Hepatocyte (in vitro differentiated cells): ENCODE data around the gene KLHL3. TPM values are rescaled to one million over a fixed set of nuclear protein-coding genes. Genes with fewer than 3 reads are reported as not detected.
A peak's percentile ranks its signal among the peaks of the same experiment; 100 is the strongest.

Experiments used
- DNase-seq: peaks from one replicate; pipeline ENCODE4 v3.0.0-alpha.2; 2016; ENCODE audit warnings: low spot score
- H2AFZ ChIP-seq: fragments of 200-600 bp; sonication (generic); 2 replicates; pipeline ENCODE4 v1.6.0; 2016; ENCODE audit warnings: antibody characterized with exemption, mild to moderate bottlenecking
- H3K27ac ChIP-seq: fragments of 200-600 bp; sonication (generic); 2 replicates; pipeline ENCODE4 v1.5.1; 2016; ENCODE audit warnings: mild to moderate bottlenecking
- H3K27me3 ChIP-seq: fragments of 200-600 bp; sonication (generic); 2 replicates; pipeline ENCODE4 v1.6.1; 2016
- H3K36me3 ChIP-seq: fragments of 200-600 bp; sonication (generic); replicated peaks from 2 replicates; pipeline ENCODE4 v1.5.1; 2016; ENCODE audit warnings: low read depth; ENCODE audit not compliant: insufficient read depth
- H3K4me1 ChIP-seq: fragments of 200-600 bp; sonication (generic); 2 replicates; pipeline ENCODE4 v1.5.1; 2016; ENCODE audit warnings: mild to moderate bottlenecking, moderate library complexity; ENCODE audit not compliant: insufficient read depth
- H3K4me2 ChIP-seq: fragments of 200-600 bp; sonication (generic); 2 replicates; pipeline ENCODE4 v1.6.0; 2016
- H3K4me3 ChIP-seq: fragments of 200-600 bp; sonication (generic); 2 replicates; pipeline ENCODE4 v1.5.1; 2016; ENCODE audit warnings: mild to moderate bottlenecking
- H3K79me2 ChIP-seq: fragments of 200-600 bp; sonication (generic); 2 replicates; pipeline ENCODE4 v1.6.0; 2017; ENCODE audit warnings: mild to moderate bottlenecking
- H3K9me2 ChIP-seq: fragments of 200-600 bp; sonication (generic); replicated peaks from 2 replicates; pipeline ENCODE4 v1.6.0; 2017; ENCODE audit warnings: mild to moderate bottlenecking; ENCODE audit not compliant: insufficient read depth
- H3K9me3 ChIP-seq: fragments of 200-600 bp; sonication (generic); 2 replicates; pipeline ENCODE4 v1.5.1; 2016; ENCODE audit warnings: low read depth, mild to moderate bottlenecking
- H4K20me1 ChIP-seq: fragments of 200-600 bp; sonication (generic); 2 replicates; pipeline ENCODE4 v1.6.0; 2016; ENCODE audit warnings: mild to moderate bottlenecking; ENCODE audit not compliant: insufficient read depth, poor library complexity, severe bottlenecking
- EZH2 ChIP-seq: fragments of 200-600 bp; sonication (generic); IDR thresholded peaks from 2 replicates; pipeline ENCODE4 v1.6.1; 2016; ENCODE audit warnings: antibody characterized with exemption, mild to moderate bottlenecking, borderline replicate concordance
- EZH2phosphoT487 ChIP-seq: fragments of 200-600 bp; sonication (generic); IDR thresholded peaks from one replicate; pipeline ENCODE4 v1.6.1; 2018; ENCODE audit warnings: antibody characterized with exemption, mild to moderate bottlenecking, low read depth, moderate library complexity; ENCODE audit not compliant: unreplicated experiment, severe bottlenecking
- WGBS: methylation state at CpG from one replicate; pipeline ENCODE4 v1.1.6; 2016; ENCODE audit warnings: low lambda C conversion rate; ENCODE audit errors: missing lambda C conversion rate; 5-methylcytosine and 5-hydroxymethylcytosine counted together
- polyA plus RNA-seq: library from polyadenylated mRNA; unstranded; fragments of >200 nt; fragmentation: Nextera tagmentation; extraction: Ambion mirVana; gene quantifications from 2 replicates; pipeline ENCODE4 v1.2.1, GENCODE V29; 2016
- total RNA-seq: library from RNA; depleted of rRNA; stranded (reverse); fragments of >200 nt; gene quantifications from 2 replicates; pipeline ENCODE4 v1.2.3, GENCODE V29; 2014
- TF ChIP-seq, protein P1 (sequence below): fragments of 200-600 bp; sonication (generic); IDR thresholded peaks from 2 replicates; pipeline ENCODE4 v1.5.1; 2016; ENCODE audit warnings: antibody characterized with exemption, mild to moderate bottlenecking; ENCODE audit not compliant: poor library complexity

Gene KLHL3
- total and polyA plus RNA-seq, 2 experiments from 2014 or later, result 1.4 to 5.3 TPM

DNA sequence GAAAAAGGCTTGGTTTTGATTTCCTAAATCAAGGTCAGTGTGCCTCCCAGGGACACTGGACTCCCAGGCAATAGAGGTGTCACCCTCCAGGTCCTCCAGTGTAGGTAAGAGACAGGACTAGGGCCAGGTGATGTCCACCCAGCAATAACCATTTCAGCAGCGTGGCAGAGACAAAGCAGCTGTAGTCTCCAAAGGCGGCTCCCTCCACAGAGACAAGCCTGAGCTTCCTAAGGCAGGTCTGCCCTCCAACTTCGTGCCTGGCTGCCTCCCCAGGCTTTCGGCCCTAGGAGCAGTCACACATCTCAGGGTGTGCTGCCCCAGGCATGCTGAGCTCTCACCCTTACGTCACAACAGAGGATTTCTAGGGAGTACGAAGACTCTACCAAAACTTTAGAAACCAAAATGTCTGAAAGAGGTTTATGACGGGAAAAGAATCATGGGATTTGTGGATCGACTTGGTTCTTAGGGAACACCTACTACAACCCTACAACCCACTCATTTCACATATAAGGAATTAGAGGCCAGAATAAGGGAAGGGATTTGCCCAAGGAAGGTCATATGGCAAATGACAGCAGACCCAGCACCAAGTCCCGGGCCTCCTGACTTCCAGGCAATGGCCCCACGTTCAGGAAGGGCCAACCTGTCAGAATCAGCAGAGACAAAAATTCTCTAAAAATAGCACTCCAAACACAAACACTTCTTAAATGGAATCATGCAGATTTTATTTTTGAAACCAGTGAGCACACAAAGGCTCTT is 105.5 kb downstream of the KLHL3 start:
- Histone ChIP-seq H3K36me3 (no peaks in the 10 kb centered on the region), H3K27me3 (no peaks in the 10 kb centered on the region), H3K9me3 (no peaks in the 10 kb centered on the region), H3K4me2 (no peak overlapping the region), H4K20me1 (no peaks in the 10 kb centered on the region), H3K4me1 (no peaks in the 10 kb centered on the region), H3K79me2 (no peaks in the 10 kb centered on the region), H3K27ac (no peak overlapping the region), H2AFZ (no peak overlapping the region), H3K4me3 (no peak overlapping the region), H3K9me2 (no peaks in the 10 kb centered on the region)
- TF ChIP-seq EZH2phosphoT487 (no peak), EZH2 (no peak)
- TF ChIP-seq, protein P1, sequence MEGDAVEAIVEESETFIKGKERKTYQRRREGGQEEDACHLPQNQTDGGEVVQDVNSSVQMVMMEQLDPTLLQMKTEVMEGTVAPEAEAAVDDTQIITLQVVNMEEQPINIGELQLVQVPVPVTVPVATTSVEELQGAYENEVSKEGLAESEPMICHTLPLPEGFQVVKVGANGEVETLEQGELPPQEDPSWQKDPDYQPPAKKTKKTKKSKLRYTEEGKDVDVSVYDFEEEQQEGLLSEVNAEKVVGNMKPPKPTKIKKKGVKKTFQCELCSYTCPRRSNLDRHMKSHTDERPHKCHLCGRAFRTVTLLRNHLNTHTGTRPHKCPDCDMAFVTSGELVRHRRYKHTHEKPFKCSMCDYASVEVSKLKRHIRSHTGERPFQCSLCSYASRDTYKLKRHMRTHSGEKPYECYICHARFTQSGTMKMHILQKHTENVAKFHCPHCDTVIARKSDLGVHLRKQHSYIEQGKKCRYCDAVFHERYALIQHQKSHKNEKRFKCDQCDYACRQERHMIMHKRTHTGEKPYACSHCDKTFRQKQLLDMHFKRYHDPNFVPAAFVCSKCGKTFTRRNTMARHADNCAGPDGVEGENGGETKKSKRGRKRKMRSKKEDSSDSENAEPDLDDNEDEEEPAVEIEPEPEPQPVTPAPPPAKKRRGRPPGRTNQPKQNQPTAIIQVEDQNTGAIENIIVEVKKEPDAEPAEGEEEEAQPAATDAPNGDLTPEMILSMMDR, result no peak
- DNase-seq, result no peak
- WGBS, result 84% methylated on average over 10 of the region's 10 CpGs

DNA sequence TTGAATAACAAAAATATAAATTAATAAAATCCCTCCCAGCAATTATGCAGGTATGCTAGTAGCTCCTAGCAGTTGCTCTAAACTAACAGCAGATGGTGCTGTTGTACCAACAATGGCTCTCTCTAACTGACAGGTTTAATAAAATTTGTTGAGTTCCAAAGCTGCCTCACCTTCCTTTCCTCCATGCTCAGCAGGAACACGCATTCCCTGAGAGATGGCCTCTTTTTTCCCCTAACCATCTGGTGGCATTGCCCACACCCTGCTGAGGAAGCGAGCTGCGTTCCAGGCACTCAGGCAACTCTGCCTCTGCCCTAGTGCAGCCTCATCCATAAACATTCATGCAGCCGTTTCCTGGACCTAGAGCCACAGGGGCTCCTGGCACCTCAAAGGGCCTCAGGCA is 106.2 kb downstream of the KLHL3 start:
- TF ChIP-seq, protein P1, result peak; percentile 98
- TF ChIP-seq EZH2, result no peak
- no peaks in the 10 kb centered on the region for H3K36me3 ChIP-seq
- H3K9me3 ChIP-seq, result no peaks in the 10 kb centered on the region
- H3K4me3 ChIP-seq, result no peak overlapping the region
- no peaks in the 10 kb centered on the region for H3K4me1 ChIP-seq
- no peaks in the 10 kb centered on the region for H3K9me2 ChIP-seq
- WGBS, result 20% methylated on average over 4 of the region's 4 CpGs
- H2AFZ ChIP-seq, result no peak overlapping the region
- peak overlapping the region; percentile 56 for H3K4me2 ChIP-seq
- no peaks in the 10 kb centered on the region for H4K20me1 ChIP-seq
- H3K27me3 ChIP-seq, result no peaks in the 10 kb centered on the region
- no peak overlapping the region for H3K27ac ChIP-seq
- H3K79me2 ChIP-seq, result no peaks in the 10 kb centered on the region
- peak; percentile 76 for DNase-seq

DNA sequence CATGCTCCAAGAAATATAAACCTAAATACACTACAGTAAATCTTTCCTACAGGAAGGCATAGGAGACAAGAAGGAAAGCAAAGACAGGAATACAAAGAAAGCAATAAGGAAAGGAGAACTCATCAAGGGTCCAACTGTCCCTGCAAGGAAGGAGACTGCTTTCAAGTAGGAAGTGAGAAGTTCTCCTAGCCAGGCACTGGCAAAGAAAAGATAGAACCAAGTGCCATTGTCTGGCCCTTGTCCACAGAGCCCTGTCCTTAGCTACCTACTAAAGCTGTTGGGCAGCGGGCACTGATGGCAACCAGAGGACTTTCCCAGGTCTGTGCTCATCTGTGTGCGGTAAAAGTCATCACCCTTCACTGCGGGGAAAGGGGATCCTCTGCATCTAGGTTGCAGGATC is 108.2 kb downstream of the KLHL3 start:
- no peak overlapping the region for H3K4me3 ChIP-seq
- no peaks in the 10 kb centered on the region for H3K79me2 ChIP-seq
- 77% methylated on average over 3 of the region's 3 CpGs for WGBS
- no peak overlapping the region for H3K4me2 ChIP-seq
- H4K20me1 ChIP-seq, result no peaks in the 10 kb centered on the region
- no peak overlapping the region for H2AFZ ChIP-seq
- H3K27ac ChIP-seq, result no peak overlapping the region
- no peaks in the 10 kb centered on the region for H3K9me2 ChIP-seq
- no peaks in the 10 kb centered on the region for H3K9me3 ChIP-seq
- no peaks in the 10 kb centered on the region for H3K27me3 ChIP-seq
- TF ChIP-seq, protein P1, result no peak
- no peaks in the 10 kb centered on the region for H3K4me1 ChIP-seq
- no peaks in the 10 kb centered on the region for H3K36me3 ChIP-seq
- no peak for DNase-seq
